HG03108 (cell line): ENCODE data around the gene SYT5.
"Not testable (repeated sequence)": the region's sequence is repeated elsewhere in the genome, so short reads cannot be mapped to it uniquely, and the experiment has no call there.

Experiments
- ATAC-seq: cut with Tn5 transposase; IDR thresholded peaks from one replicate; pipeline ENCODE4 v1.9.1; 2021; ENCODE audit warnings: moderate library complexity; ENCODE audit not compliant: unreplicated experiment

Gene SYT5

GRCh38 chr19:55172318-55172717, 7.8 kb downstream of the SYT5 start:
- ATAC-seq, result not testable (repeated sequence)

DNA sequence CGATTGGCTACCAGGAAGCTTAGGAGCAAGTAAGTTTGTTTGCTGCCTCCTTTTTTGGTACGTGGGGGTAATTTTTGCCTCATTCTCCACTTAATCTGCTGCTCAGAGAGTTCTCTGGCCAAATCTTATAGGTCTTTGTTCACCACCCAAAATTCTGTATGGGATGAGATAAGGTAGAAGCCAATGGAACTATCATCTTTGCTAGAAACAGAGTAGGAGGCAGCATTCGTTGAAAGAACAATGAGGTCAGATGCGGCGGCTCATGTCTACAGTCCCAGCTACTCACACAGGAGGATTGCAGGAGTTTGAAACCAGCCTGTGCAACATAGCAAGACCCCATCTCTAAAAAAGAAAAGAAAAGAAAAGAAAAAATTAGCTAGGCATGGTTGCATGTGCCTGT, 8.6 kb downstream of the SYT5 start:
- ATAC-seq, result no peak

- no peak for ATAC-seq
These were observed 11.0 kb downstream of the SYT5 start for GRCh38 chr19:55169136-55169535.

GRCh38 chr19:55166530-55167268, 13.4 kb downstream of the SYT5 start, which contains the start of gene DNAAF3:
Gene DNAAF3, minus strand, starts transcription at chr19:55166613. Its CDS starts 200 bp downstream, at chr19:55166413.
- ATAC-seq, result peak; percentile 73

DNA sequence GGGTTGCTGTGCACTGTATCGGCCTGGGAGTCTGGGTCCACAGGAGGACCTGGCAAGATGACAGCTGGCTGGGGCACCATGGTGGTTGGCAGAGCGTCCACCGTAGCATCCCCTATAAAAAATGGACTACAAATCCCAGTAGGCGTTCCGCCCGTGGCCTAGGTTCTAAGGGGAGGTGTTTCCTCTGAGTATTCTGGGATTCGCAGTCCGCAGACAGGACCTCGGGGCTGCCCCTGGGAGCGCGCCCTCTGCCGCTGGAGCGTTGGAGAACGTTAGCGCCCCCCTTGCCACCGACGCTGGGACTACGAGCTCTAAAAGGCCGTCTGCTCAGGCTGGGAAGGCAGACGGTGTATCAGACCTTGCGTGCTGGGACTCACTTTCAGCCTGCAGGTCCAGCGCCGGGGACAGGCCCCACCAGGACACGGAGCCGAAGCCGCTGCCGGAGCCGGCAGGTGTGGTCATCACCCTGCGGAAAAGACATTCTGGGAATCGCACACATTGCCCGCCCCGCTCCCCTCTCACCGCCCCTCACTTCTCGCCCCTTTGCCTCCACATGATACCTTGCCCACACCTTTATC, 14.0 kb downstream of the SYT5 start:
- ATAC-seq, result no peak

DNA sequence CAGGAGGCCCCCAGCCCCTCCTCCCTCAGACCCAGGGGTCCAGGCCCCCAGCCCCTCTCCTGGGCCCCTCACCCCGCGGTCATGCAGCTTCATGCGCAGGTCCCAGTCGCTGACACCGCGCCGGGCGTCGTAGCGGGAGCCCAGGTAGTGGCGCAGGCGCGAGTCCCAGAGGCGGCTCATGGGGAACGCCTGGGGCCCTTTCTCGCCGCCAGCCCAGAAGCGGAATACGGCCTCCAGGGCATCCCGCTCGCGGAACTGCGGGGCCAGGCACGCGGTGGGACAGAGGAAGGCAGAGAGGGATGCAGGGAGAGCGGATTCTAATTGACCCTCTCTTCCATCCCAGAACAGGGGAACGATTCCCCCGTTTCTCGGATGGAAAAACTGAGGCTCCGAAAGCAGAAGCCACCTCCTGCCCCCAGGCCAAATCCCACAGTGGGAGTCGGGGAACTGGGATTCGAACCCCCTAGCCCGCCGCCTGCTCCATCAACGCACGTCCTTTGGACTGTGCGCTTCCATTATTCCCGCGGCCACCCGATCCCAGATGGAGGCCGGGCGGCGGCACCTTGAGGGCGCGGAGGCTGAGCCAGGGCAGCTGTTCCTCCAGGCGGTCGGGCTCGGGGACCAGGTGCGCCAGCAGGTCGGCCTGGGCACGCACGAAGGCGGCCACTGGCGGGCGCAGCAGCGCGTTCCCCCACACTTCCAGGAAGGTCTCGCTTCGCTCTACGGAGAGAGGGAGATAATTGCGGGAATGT, 18.3 kb downstream of the SYT5 start:
- no peak for ATAC-seq

GRCh38 chr19:55160986-55161365, 19.1 kb downstream of the SYT5 start:
- ATAC-seq, result no peak

DNA sequence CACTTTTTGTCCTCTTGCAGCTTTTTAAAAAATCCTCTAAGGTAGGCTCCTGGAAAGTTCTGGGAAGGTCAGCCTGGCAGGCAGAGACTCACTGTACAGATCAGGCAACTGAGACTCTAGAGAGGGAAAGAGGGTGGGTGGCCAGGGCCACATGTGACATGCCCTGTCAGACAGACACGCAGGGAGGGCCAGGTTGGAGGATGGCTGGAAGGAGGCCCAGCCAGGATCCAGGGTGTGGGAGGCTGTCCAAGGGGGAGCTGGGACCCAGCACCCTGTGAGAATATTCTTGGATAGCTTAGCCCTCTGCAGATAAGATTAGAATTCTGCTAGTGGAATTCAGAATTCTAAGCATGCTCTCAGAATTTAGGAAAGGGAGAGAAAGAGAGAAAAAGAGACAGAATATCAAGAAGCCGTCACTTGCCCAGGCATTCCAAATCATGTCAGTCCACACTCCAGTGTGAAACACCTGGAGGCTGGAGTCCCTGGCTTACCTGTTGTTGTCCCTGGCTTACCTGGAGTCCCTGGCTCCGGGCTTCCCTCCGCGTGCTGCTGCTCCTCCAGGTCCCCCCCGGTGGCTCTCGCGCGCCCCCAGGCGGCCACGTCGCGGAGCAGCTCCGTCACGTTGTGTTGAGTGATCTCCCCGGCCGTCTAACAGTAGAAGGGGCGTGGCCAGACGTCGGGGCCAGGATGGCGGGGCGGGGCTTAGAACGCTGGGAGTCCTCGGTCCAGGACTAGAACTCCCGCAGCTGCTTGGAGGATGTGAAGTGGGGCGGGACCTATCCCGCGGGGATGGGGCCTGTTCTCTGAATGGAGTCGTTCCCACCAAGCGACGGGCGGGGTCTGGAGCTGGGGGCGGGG, 19.7 kb downstream of the SYT5 start:
- peak; percentile 56 for ATAC-seq

DNA sequence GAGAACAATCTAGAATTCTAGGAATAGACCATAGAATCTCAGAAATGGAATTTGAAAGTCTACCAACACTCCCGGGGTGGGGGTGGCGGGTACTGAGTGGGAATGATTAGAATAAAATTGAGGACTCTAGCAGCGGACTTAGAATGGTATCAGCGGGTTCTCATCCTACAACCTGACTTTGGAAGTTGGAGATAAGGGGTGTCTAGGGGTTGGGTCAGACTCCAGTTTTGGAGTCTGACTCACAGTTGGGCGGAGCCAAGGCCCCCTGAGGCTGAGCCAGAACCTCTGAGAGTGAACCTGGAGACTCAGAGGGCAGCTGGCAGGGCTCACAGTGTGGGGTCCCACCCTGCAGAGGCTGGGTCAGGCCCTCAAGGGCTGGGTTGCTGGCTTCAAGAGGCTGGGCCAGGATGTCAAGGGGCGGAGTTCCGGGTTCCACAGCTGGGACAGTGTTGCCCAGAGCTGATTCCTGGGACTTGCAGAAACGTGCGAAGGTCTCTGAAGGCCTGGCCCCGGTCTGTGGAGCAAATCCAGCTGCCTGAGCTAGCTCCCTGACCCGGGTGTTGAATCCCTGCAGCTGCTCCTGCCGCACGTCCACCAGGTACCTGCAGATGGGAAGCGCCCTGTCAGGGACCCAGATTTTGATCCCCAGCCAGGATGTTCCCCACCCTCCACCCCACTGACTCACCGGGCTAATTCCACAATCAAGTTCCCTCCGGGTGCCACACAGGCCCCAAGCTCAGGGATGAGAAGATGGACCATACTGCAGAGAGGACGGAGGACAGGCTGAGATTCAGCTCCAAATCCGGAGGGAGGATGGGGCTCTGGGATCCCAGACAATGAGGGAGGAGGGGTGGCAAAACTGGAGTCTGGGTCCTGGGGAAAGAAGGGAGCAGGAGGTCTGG, 21.0 kb downstream of the SYT5 start:
- ATAC-seq, result no peak

DNA sequence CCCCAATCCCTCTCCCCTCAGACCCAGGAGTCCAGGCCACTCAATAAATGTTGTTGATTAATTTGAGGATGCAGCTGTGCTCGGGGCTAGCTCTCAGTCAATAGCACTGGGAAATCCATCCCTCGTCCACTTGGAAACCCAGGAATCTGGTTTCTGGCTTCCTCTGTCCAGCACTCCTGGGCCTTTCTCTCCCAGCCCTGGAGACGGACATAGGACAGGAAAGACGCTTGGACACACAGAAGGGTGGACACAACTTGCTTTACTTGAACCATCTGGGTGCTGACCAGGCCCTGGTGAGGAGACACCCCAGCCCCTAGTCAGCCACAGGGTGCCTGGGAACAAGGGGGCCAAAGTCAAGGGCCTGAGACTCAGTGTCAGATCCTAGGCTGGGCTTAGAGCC, 21.7 kb downstream of the SYT5 start:
- ATAC-seq, result no peak

GRCh38 chr19:55157064-55157908, 22.8 kb downstream of the SYT5 start, which contains the start of gene TNNI3:
Gene TNNI3, minus strand, starts transcription at chr19:55157732. Its CDS starts 143 bp downstream, at chr19:55157589.
- ATAC-seq, result no peak

DNA sequence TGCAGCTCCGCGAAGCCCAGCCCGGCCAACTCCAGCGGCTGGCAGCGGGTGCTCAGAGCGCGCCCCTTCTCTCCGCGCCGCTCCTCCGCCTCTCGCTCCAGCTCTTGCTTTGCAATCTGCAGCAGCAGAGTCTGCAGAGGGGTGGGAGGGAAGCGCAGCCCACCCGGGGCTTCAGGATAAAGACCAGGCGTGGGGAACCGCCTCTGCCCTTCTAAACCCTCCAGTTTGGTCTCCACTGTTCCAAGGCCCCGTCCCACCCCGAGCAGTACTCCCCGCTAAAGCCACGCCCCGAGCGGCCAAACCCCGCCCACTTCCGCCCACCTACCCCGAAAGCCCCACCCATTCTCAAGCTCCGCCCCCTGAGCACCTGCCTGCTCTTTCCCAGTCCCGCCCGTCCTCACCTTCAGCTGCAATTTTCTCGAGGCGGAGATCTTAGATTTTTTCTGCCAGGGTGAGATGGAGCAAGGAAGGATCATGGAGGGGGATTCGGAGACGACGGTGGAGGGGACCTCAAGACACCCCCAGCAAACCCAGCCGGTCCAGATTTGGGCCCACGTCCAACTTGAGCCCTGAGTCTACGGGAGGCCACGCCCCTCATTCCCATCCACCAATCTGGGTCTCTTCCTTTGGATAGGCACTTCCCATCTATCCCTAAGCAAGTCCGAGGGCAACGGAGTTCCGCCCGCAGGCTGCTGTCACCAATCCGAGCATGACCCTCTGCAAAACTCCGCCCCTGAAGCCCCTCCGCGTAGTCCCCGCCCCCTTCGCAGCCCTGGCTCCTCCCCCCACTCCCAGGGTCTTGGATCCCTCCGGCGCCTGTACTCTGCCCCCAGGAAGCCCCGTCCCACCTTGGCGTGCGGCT, 23.7 kb downstream of the SYT5 start:
- no peak for ATAC-seq

GRCh38 chr19:55155784-55156183, 24.3 kb downstream of the SYT5 start:
- ATAC-seq, result not testable (repeated sequence)

DNA sequence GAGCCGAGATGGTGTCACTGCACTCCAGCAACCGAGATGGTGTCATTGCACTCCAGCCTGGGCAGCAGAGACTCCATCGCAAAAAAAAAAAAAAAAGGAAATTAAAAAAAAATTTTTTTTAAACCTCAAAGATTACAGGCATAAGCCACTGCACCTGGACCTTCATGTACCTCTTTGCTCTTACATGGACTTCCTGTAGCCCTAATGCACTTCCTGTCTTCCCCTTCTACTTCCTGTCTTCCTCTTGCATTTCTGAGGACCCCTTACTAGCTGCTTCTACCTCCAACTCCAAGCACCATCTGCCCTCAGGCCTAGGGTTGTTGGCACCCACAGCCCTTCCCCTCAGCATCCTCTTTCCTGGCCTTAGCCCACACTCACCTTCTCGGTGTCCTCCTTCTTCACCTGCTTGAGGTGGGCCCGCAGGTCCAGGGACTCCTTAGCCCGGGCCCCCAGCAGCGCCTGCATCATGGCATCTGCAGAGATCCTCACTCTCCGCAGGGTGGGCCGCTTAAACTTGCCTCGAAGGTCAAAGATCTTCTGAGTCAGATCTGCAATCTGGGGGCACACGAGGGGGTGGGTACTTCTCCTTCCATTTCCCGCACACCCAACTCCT, 26.3 kb downstream of the SYT5 start:
- ATAC-seq, result no peak

DNA sequence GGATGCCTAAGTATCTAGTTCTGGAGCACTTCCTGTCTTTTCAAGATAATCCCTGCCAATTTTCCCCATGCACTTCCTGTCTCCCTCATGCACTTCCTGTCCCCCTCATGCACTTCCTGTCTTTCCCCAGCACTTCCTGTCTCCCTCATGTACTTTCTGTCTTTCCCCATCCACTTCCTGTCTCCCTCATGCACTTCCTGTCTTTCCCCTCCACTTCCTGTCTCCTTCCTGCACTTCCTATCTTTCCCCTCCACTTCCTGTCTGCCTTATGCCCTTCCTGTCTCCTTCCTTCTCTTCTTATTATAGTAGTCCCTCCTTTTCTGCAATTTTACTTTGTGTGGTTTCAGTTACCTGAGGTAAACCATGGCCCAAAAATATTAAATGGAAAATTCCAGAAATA, 28.1 kb downstream of the SYT5 start:
- no peak for ATAC-seq

- ATAC-seq, result no peak
These were observed 30.7 kb downstream of the SYT5 start, which contains the start of gene TNNT1 for GRCh38 chr19:55149078-55150003. Gene TNNT1, minus strand, starts transcription at chr19:55149206. Its CDS starts 2,049 bp downstream, at chr19:55147157.
